Testis (tissue), 2 donors: ENCODE measurements around the gene FCRL5.

Experiments used
- CTCF ChIP-seq, 3 experiments: fragments of 450-650 bp in 2 of 3; fragments of 200-600 bp in 1 of 3; sonication (generic) in 1 of 3; IDR thresholded peaks; one replicate each; pipeline ENCODE4 v1.5.1; 2016 to 2019; ENCODE audit warnings: antibody characterized with exemption in 3 of 3, mild to moderate bottlenecking in 2 of 3, moderate library complexity in 1 of 3
- POLR2A ChIP-seq: fragments of 450-650 bp; IDR thresholded peaks from one replicate; pipeline ENCODE4 v1.6.1; 2017; ENCODE audit warnings: antibody characterized with exemption, mild to moderate bottlenecking, moderate library complexity

DNA sequence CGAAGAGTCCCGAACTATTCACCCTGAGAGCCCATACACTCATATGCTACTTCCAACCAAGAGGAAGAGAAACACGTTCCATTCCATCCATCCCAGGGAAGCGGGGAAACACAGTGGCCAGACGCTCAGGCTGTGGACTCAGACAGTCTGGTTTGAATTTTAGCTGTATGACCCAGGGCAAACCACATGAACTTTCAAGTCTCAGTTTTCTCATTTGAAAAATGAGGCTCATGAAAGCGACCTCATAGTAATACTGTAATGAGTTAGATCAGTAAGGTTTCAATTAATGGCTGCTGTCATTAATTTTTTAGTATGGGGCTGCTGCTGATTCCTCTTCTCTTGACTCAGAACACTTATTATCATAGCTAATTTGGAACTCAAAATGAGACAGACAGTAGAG, 44.1 kb upstream of the FCRL5 start:
- no peak for TF ChIP-seq CTCF (IDR thresholded peaks at IDR 0.05)
- no peak for TF ChIP-seq POLR2A
